ENCODE measurements around the gene ARHGAP25.

GRCh38 chr2:68742626-68743415 lies 8.2 kb downstream of the ARHGAP25 start:
- TF ChIP-seq EZH2 (IDR thresholded peaks at IDR 0.05; ENCODE audit: borderline replicate concordance, low read depth, low read length, severe bottlenecking) (no peak), POLR2A (IDR thresholded peaks at IDR 0.05; ENCODE audit: low read depth, low read length) (no peak), CTCF (IDR thresholded peaks at IDR 0.05; ENCODE audit: extremely low read depth in 1 of 2, insufficient read depth in 1 of 2, low read depth in 1 of 2, low read length in 2 of 2) (no peak), POLR2AphosphoS5 (IDR thresholded peaks at IDR 0.05; ENCODE audit: insufficient read depth, low read depth, low read length) (no peak), FOS (IDR thresholded peaks at IDR 0.05; ENCODE audit: borderline replicate concordance, insufficient read depth, low read length) (no peak), JUN (IDR thresholded peaks at IDR 0.05; ENCODE audit: borderline replicate concordance, insufficient read depth, insufficient read length, low read depth) (no peak)

Data from endothelial cell of umbilical vein (primary cell).